C4-2B (cell line): ENCODE data around the gene KLRF2.
"Not testable (repeated sequence)": the region's sequence is repeated elsewhere in the genome, so short reads cannot be mapped to it uniquely, and the experiment has no call there.

Experiments used
- H3K27ac ChIP-seq: fragments of 450-650 bp; 2 replicates; pipeline ENCODE4 v1.5.1; 2017
- CTCF ChIP-seq: fragments of 450-650 bp; conservative IDR thresholded peaks from 2 replicates; pipeline ENCODE4 v1.5.1; 2017; ENCODE audit warnings: mild to moderate bottlenecking
- ZFX ChIP-seq: fragments of 450-650 bp; IDR thresholded peaks from 2 replicates; pipeline ENCODE4 v1.6.1; 2017

Gene KLRF2

GRCh38 chr12:9869307-9870161 is 11.8 kb upstream of the KLRF2 start, which contains the start of gene CLEC2B:
CLEC2B (minus strand) TSS chr12:9869354.
- no peak within 1 kb of the TSS for H3K27ac ChIP-seq
- no peak for TF ChIP-seq CTCF
- no peak for TF ChIP-seq ZFX

- no peak overlapping the region for H3K27ac ChIP-seq
Observed at GRCh38 chr12:9870286-9870866, 10.9 kb upstream of the KLRF2 start.

GRCh38 chr12:9872162-9872561 is 9.1 kb upstream of the KLRF2 start:
- no peak for TF ChIP-seq CTCF
- no peak for TF ChIP-seq ZFX
- H3K27ac ChIP-seq, result no peak overlapping the region

More at GRCh38 chr12:9870286-9870866, 10.9 kb upstream of the KLRF2 start:
- TF ChIP-seq CTCF, result no peak
- no peak for TF ChIP-seq ZFX

GRCh38 chr12:9872742-9873141 is 8.5 kb upstream of the KLRF2 start:
- TF ChIP-seq CTCF (no peak), ZFX (no peak)
- H3K27ac ChIP-seq, result no peak overlapping the region

- H3K27ac ChIP-seq, result not testable (repeated sequence)
Observed at GRCh38 chr12:9876120-9876519, 5.2 kb upstream of the KLRF2 start.

GRCh38 chr12:9880532-9881078 is 684 bp upstream of the KLRF2 start:
- H3K27ac ChIP-seq, result no peak overlapping the region
- TF ChIP-seq ZFX (no peak), CTCF (no peak)

- TF ChIP-seq ZFX (no peak), CTCF (no peak)
- H3K27ac ChIP-seq, result no peak overlapping the region
Observed at GRCh38 chr12:9881988-9882387, 699 bp downstream of the KLRF2 start.
